ENCODE results near the gene SV2B.

GRCh38 chr15:91141097-91141496 is 41.0 kb downstream of the SV2B start:
- TF ChIP-seq CTCF (conservative IDR thresholded peaks at IDR 0.05 in 1 of 2, IDR thresholded peaks at IDR 0.05 in 1 of 2; ENCODE audit: low read depth in 1 of 2, low read length in 2 of 2) (no peak), EZH2 (IDR thresholded peaks at IDR 0.05; ENCODE audit: low read length, missing control alignments) (no peak)
